Hepatocyte (in vitro differentiated cells): ENCODE results near the gene VMP1. TPM values are rescaled to one million over a fixed set of nuclear protein-coding genes. Genes with fewer than 3 reads are reported as not detected.

ENCODE experiments used
- DNase-seq: peaks from one replicate; pipeline ENCODE4 v3.0.0-alpha.2; 2016; ENCODE audit warnings: low spot score
- H2AFZ ChIP-seq: fragments of 200-600 bp; sonication (generic); 2 replicates; pipeline ENCODE4 v1.6.0; 2016; ENCODE audit warnings: antibody characterized with exemption, mild to moderate bottlenecking
- H3K27ac ChIP-seq: fragments of 200-600 bp; sonication (generic); 2 replicates; pipeline ENCODE4 v1.5.1; 2016; ENCODE audit warnings: mild to moderate bottlenecking
- H3K27me3 ChIP-seq: fragments of 200-600 bp; sonication (generic); 2 replicates; pipeline ENCODE4 v1.6.1; 2016
- H3K36me3 ChIP-seq: fragments of 200-600 bp; sonication (generic); replicated peaks from 2 replicates; pipeline ENCODE4 v1.5.1; 2016; ENCODE audit warnings: low read depth; ENCODE audit not compliant: insufficient read depth
- H3K4me1 ChIP-seq: fragments of 200-600 bp; sonication (generic); 2 replicates; pipeline ENCODE4 v1.5.1; 2016; ENCODE audit warnings: mild to moderate bottlenecking, moderate library complexity; ENCODE audit not compliant: insufficient read depth
- H3K4me2 ChIP-seq: fragments of 200-600 bp; sonication (generic); 2 replicates; pipeline ENCODE4 v1.6.0; 2016
- H3K4me3 ChIP-seq: fragments of 200-600 bp; sonication (generic); 2 replicates; pipeline ENCODE4 v1.5.1; 2016; ENCODE audit warnings: mild to moderate bottlenecking
- H3K79me2 ChIP-seq: fragments of 200-600 bp; sonication (generic); 2 replicates; pipeline ENCODE4 v1.6.0; 2017; ENCODE audit warnings: mild to moderate bottlenecking
- H3K9me2 ChIP-seq: fragments of 200-600 bp; sonication (generic); replicated peaks from 2 replicates; pipeline ENCODE4 v1.6.0; 2017; ENCODE audit warnings: mild to moderate bottlenecking; ENCODE audit not compliant: insufficient read depth
- H3K9me3 ChIP-seq: fragments of 200-600 bp; sonication (generic); 2 replicates; pipeline ENCODE4 v1.5.1; 2016; ENCODE audit warnings: low read depth, mild to moderate bottlenecking
- H4K20me1 ChIP-seq: fragments of 200-600 bp; sonication (generic); 2 replicates; pipeline ENCODE4 v1.6.0; 2016; ENCODE audit warnings: mild to moderate bottlenecking; ENCODE audit not compliant: insufficient read depth, poor library complexity, severe bottlenecking
- EZH2 ChIP-seq: fragments of 200-600 bp; sonication (generic); IDR thresholded peaks from 2 replicates; pipeline ENCODE4 v1.6.1; 2016; ENCODE audit warnings: antibody characterized with exemption, mild to moderate bottlenecking, borderline replicate concordance
- EZH2phosphoT487 ChIP-seq: fragments of 200-600 bp; sonication (generic); IDR thresholded peaks from one replicate; pipeline ENCODE4 v1.6.1; 2018; ENCODE audit warnings: antibody characterized with exemption, mild to moderate bottlenecking, low read depth, moderate library complexity; ENCODE audit not compliant: unreplicated experiment, severe bottlenecking
- WGBS: methylation state at CpG from one replicate; pipeline ENCODE4 v1.1.6; 2016; ENCODE audit warnings: low lambda C conversion rate; ENCODE audit errors: missing lambda C conversion rate; 5-methylcytosine and 5-hydroxymethylcytosine counted together
- polyA plus RNA-seq: library from polyadenylated mRNA; unstranded; fragments of >200 nt; fragmentation: Nextera tagmentation; extraction: Ambion mirVana; gene quantifications from 2 replicates; pipeline ENCODE4 v1.2.1, GENCODE V29; 2016
- total RNA-seq: library from RNA; depleted of rRNA; stranded (reverse); fragments of >200 nt; gene quantifications from 2 replicates; pipeline ENCODE4 v1.2.3, GENCODE V29; 2014
- TF ChIP-seq, protein P1 (sequence below): fragments of 200-600 bp; sonication (generic); IDR thresholded peaks from 2 replicates; pipeline ENCODE4 v1.5.1; 2016; ENCODE audit warnings: antibody characterized with exemption, mild to moderate bottlenecking; ENCODE audit not compliant: poor library complexity

VMP1 gene
- total and polyA plus RNA-seq, 2 experiments from 2014 or later, result 139 to 479 TPM

DNA sequence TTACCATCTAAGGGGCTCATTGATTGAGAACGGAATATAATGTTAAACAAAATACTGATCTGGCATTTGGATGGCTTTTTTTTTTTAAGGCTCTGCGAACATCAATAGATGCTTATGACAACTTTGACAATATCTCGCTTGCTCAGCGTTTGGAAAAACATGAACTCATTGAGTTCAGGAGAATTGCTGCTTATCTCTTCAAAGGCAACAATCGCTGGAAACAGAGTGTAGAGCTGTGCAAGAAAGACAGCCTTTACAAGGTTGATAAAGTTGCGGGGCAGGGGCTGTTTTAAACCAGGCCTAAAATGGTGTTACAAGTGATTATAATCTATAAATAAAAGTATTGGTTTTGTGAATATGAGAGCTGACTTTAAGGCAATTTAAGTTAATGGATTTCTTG lies 22.5 kb upstream of the VMP1 start:
- Histone ChIP-seq H3K4me3 (no peak overlapping the region), H3K4me2 (no peak overlapping the region), H3K9me2 (no peaks in the 10 kb centered on the region), H3K9me3 (no peaks in the 10 kb centered on the region), H4K20me1 (peaks cover 3% of the 10 kb centered on the region), H2AFZ (no peak overlapping the region), H3K36me3 (peaks cover 8% of the 10 kb centered on the region), H3K27me3 (no peaks in the 10 kb centered on the region), H3K79me2 (peaks cover 58% of the 10 kb centered on the region), H3K4me1 (no peaks in the 10 kb centered on the region), H3K27ac (no peak overlapping the region)
- DNase-seq, result no peak
- WGBS, result 82% methylated on average over 6 of the region's 6 CpGs
- no peak for TF ChIP-seq EZH2phosphoT487
- no peak for TF ChIP-seq EZH2
- TF ChIP-seq, protein P1, sequence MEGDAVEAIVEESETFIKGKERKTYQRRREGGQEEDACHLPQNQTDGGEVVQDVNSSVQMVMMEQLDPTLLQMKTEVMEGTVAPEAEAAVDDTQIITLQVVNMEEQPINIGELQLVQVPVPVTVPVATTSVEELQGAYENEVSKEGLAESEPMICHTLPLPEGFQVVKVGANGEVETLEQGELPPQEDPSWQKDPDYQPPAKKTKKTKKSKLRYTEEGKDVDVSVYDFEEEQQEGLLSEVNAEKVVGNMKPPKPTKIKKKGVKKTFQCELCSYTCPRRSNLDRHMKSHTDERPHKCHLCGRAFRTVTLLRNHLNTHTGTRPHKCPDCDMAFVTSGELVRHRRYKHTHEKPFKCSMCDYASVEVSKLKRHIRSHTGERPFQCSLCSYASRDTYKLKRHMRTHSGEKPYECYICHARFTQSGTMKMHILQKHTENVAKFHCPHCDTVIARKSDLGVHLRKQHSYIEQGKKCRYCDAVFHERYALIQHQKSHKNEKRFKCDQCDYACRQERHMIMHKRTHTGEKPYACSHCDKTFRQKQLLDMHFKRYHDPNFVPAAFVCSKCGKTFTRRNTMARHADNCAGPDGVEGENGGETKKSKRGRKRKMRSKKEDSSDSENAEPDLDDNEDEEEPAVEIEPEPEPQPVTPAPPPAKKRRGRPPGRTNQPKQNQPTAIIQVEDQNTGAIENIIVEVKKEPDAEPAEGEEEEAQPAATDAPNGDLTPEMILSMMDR, result no peak

DNA sequence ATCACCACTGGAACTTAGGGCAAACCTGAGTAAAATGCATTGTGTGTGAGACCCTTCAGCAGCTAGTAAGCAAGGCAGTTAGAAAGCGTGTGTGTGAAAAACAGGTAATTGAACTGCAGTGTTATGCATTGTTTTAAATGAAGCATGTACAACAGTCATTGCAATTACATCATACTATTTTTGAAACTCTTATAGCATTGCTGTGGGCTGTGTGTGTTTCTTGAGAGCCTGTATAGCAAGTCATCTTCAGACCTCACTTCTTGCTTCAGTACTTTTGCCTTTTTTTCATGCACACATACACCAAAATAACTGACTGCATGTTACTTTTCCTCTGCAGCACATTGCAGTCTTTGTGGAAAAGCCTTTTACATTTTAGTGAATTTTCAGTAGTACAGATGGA lies 19.4 kb upstream of the VMP1 start:
- H3K9me2 ChIP-seq, result no peaks in the 10 kb centered on the region
- 92% methylated on average over 1 of the region's 1 CpG for WGBS
- peaks cover 3% of the 10 kb centered on the region for H4K20me1 ChIP-seq
- H3K4me3 ChIP-seq, result no peak overlapping the region
- H3K4me2 ChIP-seq, result no peak overlapping the region
- H3K4me1 ChIP-seq, result no peaks in the 10 kb centered on the region
- no peak overlapping the region for H3K27ac ChIP-seq
- no peaks in the 10 kb centered on the region for H3K9me3 ChIP-seq
- DNase-seq, result no peak
- peaks cover 62% of the 10 kb centered on the region for H3K79me2 ChIP-seq
- H2AFZ ChIP-seq, result no peak overlapping the region
- H3K36me3 ChIP-seq, result peaks cover 8% of the 10 kb centered on the region
- H3K27me3 ChIP-seq, result no peaks in the 10 kb centered on the region
- no peak for TF ChIP-seq EZH2
- TF ChIP-seq, protein P1, result no peak
- no peak for TF ChIP-seq EZH2phosphoT487

DNA sequence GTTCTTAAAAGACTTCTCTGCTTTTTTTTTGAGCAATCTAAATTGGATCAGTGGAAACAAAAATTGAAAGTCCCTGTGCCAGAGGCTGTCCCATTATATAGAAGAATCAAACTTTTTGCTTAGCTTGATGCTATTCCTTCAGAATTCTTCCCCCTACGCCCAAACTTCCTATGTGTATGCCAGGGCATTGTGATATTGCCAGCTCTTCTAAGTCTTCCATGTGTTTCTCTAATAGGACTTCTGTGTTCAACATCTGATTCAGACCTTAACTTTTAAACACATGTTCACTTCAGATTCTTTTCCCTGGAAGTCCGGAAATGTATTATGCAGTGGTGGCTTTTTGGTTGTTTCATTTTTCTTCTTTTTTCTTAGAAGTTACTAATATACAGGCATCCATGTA lies 19.0 kb upstream of the VMP1 start:
- DNase-seq, result no peak
- no peak overlapping the region for H3K4me2 ChIP-seq
- H3K4me1 ChIP-seq, result no peaks in the 10 kb centered on the region
- H4K20me1 ChIP-seq, result peaks cover 3% of the 10 kb centered on the region
- H2AFZ ChIP-seq, result no peak overlapping the region
- WGBS, result 94% methylated on average over 2 of the region's 2 CpGs
- H3K36me3 ChIP-seq, result peaks cover 8% of the 10 kb centered on the region
- peaks cover 65% of the 10 kb centered on the region for H3K79me2 ChIP-seq
- no peaks in the 10 kb centered on the region for H3K27me3 ChIP-seq
- H3K9me2 ChIP-seq, result no peaks in the 10 kb centered on the region
- H3K4me3 ChIP-seq, result no peak overlapping the region
- TF ChIP-seq, protein P1, result no peak
- no peak for TF ChIP-seq EZH2phosphoT487
- H3K27ac ChIP-seq, result no peak overlapping the region
- H3K9me3 ChIP-seq, result no peaks in the 10 kb centered on the region

DNA sequence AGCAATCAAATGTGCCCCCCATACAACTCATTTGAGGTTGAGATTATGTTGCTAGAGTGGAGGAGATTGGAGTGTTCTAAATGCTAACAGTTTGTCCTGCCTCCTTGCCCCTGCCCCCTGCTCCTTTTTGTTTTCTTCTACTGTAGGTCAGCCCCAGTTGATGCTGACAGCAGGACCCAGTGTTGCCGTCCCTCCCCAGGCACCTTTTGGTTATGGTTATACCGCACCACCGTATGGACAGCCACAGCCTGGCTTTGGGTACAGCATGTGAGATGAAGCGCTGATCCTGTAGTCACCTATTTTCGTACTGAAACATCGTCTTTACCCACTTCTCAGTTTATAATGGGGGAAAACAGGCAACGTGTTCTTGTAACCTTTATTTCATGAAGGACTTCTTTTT lies 13.9 kb upstream of the VMP1 start:
- Histone ChIP-seq H2AFZ (no peak overlapping the region), H3K4me2 (no peak overlapping the region), H3K36me3 (no peaks in the 10 kb centered on the region), H3K27ac (no peak overlapping the region), H3K27me3 (no peaks in the 10 kb centered on the region), H3K4me1 (no peaks in the 10 kb centered on the region), H3K9me2 (no peaks in the 10 kb centered on the region), H3K79me2 (peaks cover 76% of the 10 kb centered on the region), H3K4me3 (no peak overlapping the region), H4K20me1 (peaks cover 29% of the 10 kb centered on the region), H3K9me3 (no peaks in the 10 kb centered on the region)
- 95% methylated on average over 7 of the region's 7 CpGs for WGBS
- no peak for TF ChIP-seq EZH2phosphoT487
- no peak for DNase-seq
